ENCODE data around the gene UBE2G2.

DNA sequence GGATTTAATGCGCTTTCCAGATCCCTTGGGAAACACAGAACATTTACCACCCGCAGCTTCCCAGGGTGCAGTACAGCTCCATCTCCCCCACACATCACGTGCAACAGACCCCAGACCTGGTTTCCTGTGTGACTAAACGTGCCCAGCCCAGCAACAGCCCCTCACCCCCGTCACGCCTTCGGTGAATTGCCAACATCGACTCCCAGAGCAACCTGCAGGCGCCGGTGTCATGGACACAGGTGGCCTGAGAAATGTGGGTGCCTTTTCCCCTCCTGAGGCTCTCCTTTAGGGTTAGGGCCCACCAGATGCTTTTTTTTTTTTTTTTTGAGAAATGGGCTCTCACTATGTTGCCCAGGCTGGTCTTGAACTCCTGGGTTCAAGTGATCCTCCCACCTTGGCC lies 40.5 kb upstream of the UBE2G2 start:
- TF ChIP-seq CTCF (IDR thresholded peaks at IDR 0.05; ENCODE audit: insufficient read depth, low read length) (no peak), POLR2AphosphoS5 (IDR thresholded peaks at IDR 0.05; ENCODE audit: low read depth) (no peak), SPI1 (IDR thresholded peaks at IDR 0.05; ENCODE audit: borderline replicate concordance, low read depth) (no peak)
- TF ChIP-seq, protein P1, sequence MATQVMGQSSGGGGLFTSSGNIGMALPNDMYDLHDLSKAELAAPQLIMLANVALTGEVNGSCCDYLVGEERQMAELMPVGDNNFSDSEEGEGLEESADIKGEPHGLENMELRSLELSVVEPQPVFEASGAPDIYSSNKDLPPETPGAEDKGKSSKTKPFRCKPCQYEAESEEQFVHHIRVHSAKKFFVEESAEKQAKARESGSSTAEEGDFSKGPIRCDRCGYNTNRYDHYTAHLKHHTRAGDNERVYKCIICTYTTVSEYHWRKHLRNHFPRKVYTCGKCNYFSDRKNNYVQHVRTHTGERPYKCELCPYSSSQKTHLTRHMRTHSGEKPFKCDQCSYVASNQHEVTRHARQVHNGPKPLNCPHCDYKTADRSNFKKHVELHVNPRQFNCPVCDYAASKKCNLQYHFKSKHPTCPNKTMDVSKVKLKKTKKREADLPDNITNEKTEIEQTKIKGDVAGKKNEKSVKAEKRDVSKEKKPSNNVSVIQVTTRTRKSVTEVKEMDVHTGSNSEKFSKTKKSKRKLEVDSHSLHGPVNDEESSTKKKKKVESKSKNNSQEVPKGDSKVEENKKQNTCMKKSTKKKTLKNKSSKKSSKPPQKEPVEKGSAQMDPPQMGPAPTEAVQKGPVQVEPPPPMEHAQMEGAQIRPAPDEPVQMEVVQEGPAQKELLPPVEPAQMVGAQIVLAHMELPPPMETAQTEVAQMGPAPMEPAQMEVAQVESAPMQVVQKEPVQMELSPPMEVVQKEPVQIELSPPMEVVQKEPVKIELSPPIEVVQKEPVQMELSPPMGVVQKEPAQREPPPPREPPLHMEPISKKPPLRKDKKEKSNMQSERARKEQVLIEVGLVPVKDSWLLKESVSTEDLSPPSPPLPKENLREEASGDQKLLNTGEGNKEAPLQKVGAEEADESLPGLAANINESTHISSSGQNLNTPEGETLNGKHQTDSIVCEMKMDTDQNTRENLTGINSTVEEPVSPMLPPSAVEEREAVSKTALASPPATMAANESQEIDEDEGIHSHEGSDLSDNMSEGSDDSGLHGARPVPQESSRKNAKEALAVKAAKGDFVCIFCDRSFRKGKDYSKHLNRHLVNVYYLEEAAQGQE (IDR thresholded peaks at IDR 0.05; ENCODE audit: insufficient replicate concordance, low read depth): no peak
